NT2/D1 (cell line): ENCODE results near the gene SPATA32.

Experiments
- DNase-seq: peaks from one replicate; pipeline ENCODE4 v3.0.0-alpha.2; 2011; ENCODE audit warnings: low read depth, low spot score
- H3K27me3 ChIP-seq: 2 replicates; pipeline ENCODE4 v1.6.0; 2011; ENCODE audit warnings: mild to moderate bottlenecking; ENCODE audit not compliant: insufficient read length, insufficient read depth
- H3K36me3 ChIP-seq: 2 replicates; pipeline ENCODE4 v1.6.1; 2011; ENCODE audit warnings: mild to moderate bottlenecking, low read length, mixed read lengths; ENCODE audit not compliant: insufficient read depth, insufficient read length
- H3K4me1 ChIP-seq: 2 replicates; pipeline ENCODE4 v1.5.1; 2011; ENCODE audit not compliant: insufficient read depth, insufficient read length
- H3K4me3 ChIP-seq: 2 replicates; pipeline ENCODE4 v1.5.1; 2011; ENCODE audit warnings: low read depth; ENCODE audit not compliant: insufficient read length
- H3K9ac ChIP-seq: 2 replicates; pipeline ENCODE4 v1.6.0; 2011; ENCODE audit warnings: low read depth; ENCODE audit not compliant: insufficient read length
- H3K9me3 ChIP-seq: 2 replicates; pipeline ENCODE4 v1.5.1; 2011; ENCODE audit warnings: mild to moderate bottlenecking, low read length; ENCODE audit not compliant: insufficient read depth
- SUZ12 ChIP-seq: IDR thresholded peaks from 2 replicates; pipeline ENCODE4 v1.6.1; 2011; ENCODE audit not compliant: insufficient read length, insufficient read depth; ENCODE audit errors: extremely low read depth
- YY1 ChIP-seq: IDR thresholded peaks from 2 replicates; pipeline ENCODE4 v1.6.1; 2011; ENCODE audit not compliant: insufficient read length, insufficient read depth
- ZNF274 ChIP-seq: IDR thresholded peaks from 2 replicates; pipeline ENCODE4 v1.6.1; 2011; ENCODE audit warnings: mild to moderate bottlenecking, low read depth, low read length

The SPATA32 gene

GRCh38 chr17:45300060-45300751, 38.3 kb upstream of the SPATA32 start:
- Histone ChIP-seq H3K9me3 (no peaks in the 10 kb centered on the region), H3K27me3 (no peaks in the 10 kb centered on the region), H3K36me3 (peaks cover 27% of the 10 kb centered on the region), H3K4me1 (peaks cover 2% of the 10 kb centered on the region), H3K9ac (no peak overlapping the region), H3K4me3 (no peak overlapping the region)
- DNase-seq, result no peak
- TF ChIP-seq SUZ12, result no peak
- no peak for TF ChIP-seq YY1
- no peak for TF ChIP-seq ZNF274

GRCh38 chr17:45299361-45299760, 37.5 kb upstream of the SPATA32 start:
- Histone ChIP-seq H3K4me3 (no peak overlapping the region), H3K9me3 (no peaks in the 10 kb centered on the region), H3K9ac (no peak overlapping the region), H3K27me3 (no peaks in the 10 kb centered on the region), H3K36me3 (peaks cover 30% of the 10 kb centered on the region), H3K4me1 (peaks cover 2% of the 10 kb centered on the region)
- TF ChIP-seq SUZ12, result no peak
- TF ChIP-seq ZNF274, result no peak
- no peak for TF ChIP-seq YY1
- DNase-seq, result no peak

- Histone ChIP-seq H3K27me3 (no peaks in the 10 kb centered on the region), H3K9ac (no peak overlapping the region), H3K9me3 (no peaks in the 10 kb centered on the region), H3K4me3 (no peak overlapping the region), H3K4me1 (peaks cover 6% of the 10 kb centered on the region), H3K36me3 (peaks cover 30% of the 10 kb centered on the region)
- no peak for DNase-seq
- TF ChIP-seq ZNF274, result no peak
- TF ChIP-seq YY1, result no peak
- no peak for TF ChIP-seq SUZ12
Measured at GRCh38 chr17:45298546-45299285, 36.8 kb upstream of the SPATA32 start.

GRCh38 chr17:45296833-45297124, 34.9 kb upstream of the SPATA32 start:
- no peak for TF ChIP-seq YY1
- no peak for TF ChIP-seq ZNF274
- TF ChIP-seq SUZ12, result no peak
- Histone ChIP-seq H3K4me1 (peaks cover 17% of the 10 kb centered on the region), H3K36me3 (peaks cover 42% of the 10 kb centered on the region), H3K9me3 (no peaks in the 10 kb centered on the region), H3K4me3 (no peak overlapping the region), H3K9ac (no peak overlapping the region), H3K27me3 (no peaks in the 10 kb centered on the region)
- no peak for DNase-seq

DNA sequence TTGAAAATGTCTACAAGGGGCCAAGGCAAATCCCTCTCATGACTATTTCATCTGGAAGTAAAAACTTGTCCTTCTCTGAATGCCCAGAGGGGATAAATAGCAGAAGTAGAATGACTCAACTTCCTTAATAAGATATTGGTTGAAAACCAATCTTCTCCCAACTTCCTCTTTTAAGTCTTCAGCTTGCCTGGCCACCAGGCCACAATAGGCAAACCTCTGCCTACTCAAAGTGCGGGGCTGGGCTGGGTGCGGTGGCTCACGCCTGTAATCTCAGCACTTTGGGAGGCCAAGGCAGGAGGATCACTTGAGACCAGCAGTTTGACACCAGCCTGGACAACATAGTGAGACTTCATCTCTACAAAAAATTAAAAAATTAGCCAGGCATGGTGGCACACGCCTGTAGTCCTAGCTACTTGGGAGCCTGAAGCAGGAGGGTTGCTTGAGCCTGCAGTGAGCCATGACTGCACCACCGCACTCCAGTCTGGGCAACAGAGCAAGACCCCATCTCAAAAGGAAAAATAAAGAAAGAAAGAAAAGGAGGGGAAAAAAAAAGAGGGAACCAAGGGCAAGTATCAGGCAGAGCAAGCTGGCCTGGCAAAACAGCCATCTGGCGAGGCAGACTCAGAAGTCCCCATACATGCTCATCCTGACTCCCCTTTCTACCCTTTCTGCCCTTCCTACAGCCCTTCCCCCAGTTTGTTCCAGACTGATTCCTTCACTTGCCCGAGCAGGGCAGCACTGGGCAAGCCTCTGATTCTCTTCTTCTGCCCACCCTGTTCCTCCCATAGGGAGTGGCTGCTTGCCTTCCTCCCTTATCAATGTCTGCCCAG, 34.3 kb upstream of the SPATA32 start:
- no peaks in the 10 kb centered on the region for H3K27me3 ChIP-seq
- H3K4me1 ChIP-seq, result peaks cover 17% of the 10 kb centered on the region
- no peak for DNase-seq
- no peak overlapping the region for H3K9ac ChIP-seq
- H3K36me3 ChIP-seq, result peaks cover 46% of the 10 kb centered on the region
- H3K9me3 ChIP-seq, result no peaks in the 10 kb centered on the region
- TF ChIP-seq YY1 (no peak), ZNF274 (no peak), SUZ12 (no peak)
- H3K4me3 ChIP-seq, result no peak overlapping the region

- no peaks in the 10 kb centered on the region for H3K27me3 ChIP-seq
- H3K9ac ChIP-seq, result no peak overlapping the region
- no peak overlapping the region for H3K4me3 ChIP-seq
- no peak for TF ChIP-seq SUZ12
- TF ChIP-seq ZNF274, result no peak
- TF ChIP-seq YY1, result no peak
- H3K9me3 ChIP-seq, result no peaks in the 10 kb centered on the region
- H3K36me3 ChIP-seq, result peaks cover 62% of the 10 kb centered on the region
- H3K4me1 ChIP-seq, result peaks cover 17% of the 10 kb centered on the region
- DNase-seq, result no peak
Measured at GRCh38 chr17:45294506-45294905, 32.6 kb upstream of the SPATA32 start.
